Iris pigment epithelial cell (primary cell): ENCODE data around the gene ASPN.

Source experiments
- DNase-seq: peaks from one replicate; pipeline ENCODE4 v3.0.0-alpha.2; 2011; ENCODE audit warnings: low read depth

ASPN gene

DNA sequence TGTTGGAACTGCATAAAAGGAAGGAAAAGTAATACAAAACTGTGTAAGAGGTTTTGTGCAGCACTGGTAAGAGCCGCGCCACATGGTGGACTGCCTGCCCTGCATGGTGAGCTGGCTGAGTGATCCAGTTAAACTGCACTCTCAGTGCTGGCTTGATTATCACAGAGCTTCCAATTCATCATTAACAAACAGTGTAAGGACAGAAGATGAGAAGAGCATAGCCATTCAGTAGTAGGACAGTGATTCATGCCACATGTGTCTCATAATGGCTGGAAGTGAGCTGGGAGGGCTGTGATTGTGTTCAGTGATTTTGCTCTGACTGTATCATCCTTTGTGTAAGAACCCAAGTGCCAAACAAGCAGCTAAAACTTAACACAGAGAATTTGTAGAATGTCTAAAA lies 14.1 kb downstream of the ASPN start:
- no peak for DNase-seq

DNA sequence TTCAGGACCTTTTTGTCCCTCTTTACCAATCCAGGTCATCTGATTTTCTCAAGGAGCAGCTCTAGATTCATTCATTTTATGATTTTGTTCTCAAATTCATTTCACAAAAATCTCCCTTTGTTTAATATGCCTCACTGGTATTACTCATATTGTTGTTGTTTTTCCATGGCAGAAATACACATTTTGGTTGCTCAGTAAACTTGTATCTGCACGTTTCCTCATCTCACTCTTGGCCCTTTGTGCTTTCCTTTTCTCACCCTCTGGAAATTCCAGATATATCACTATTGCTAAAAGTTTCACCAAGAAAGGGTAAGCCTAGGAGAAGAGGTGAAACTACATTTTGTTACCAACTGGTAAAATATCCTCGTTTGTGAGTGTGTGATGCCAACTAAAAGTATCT lies 14.8 kb downstream of the ASPN start:
- no peak for DNase-seq

DNA sequence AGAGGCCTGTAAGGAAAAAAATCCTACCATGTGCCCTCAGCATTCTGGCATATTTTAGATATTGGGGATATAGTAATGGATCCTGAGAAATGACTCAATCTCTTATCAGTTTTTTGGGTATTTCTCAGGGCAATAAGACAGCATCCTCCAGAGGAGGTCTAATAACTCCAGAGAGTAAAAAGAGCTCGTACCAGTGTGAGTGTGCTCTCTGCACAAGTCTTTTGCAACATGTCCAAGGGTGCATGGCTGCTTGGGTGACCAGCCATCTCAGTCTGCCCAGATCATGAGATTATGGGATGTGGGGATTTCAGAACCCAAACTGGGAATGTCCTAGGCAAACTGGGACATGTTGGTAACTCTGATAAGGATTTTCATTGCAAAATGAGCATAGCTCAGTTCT lies 15.3 kb downstream of the ASPN start:
- no peak for DNase-seq

GRCh38 chr9:92463984-92464383 lies 18.3 kb downstream of the ASPN start:
- DNase-seq = peak; percentile 90

GRCh38 chr9:92463387-92463786 lies 18.9 kb downstream of the ASPN start:
- DNase-seq = no peak

- DNase-seq = no peak
Measured at GRCh38 chr9:92457576-92457975, 24.7 kb downstream of the ASPN start.

DNA sequence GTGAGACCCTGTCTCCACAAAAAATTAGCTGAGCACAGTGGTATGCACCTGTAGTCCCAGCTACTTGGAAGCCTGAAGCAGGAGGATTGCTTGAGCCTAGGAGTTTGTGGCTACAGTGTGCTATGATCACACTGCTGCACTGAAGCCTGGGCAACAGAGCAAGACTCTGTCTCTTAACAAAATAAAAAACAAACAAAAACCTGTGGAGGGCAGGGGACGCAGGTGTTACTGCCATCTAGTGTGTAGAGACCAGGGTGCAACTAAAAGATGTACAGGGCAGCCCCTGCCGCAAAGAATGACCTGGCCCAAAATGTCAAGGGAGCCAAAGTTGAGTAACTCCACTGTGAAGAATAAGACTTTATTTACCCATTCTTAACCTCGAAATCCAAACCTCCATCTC lies 27.1 kb downstream of the ASPN start:
- no peak for DNase-seq

DNA sequence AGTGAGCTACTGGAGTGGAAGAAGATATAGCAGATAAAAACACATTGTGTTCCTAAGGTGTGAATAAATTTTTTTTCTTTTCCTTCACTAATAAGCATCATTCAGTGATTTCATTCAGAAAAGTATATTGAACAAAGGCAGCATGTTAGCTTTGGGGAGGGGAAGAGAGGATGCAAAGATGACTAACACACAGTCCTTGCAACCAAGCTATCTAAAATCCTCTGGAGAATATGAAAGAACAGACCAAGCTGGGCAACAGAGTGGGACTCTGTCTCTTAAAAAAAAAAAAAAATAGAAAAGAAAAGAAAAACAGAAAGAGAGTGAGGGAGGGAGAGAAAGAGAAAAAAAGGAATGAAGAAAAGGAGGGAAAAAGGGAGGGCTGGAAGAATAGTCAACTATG lies 35.8 kb downstream of the ASPN start:
- DNase-seq = no peak

GRCh38 chr9:92444841-92445240 lies 37.5 kb downstream of the ASPN start:
- DNase-seq = no peak

GRCh38 chr9:92440751-92441046 lies 41.6 kb downstream of the ASPN start:
- DNase-seq = no peak

- peak; percentile 94 for DNase-seq
Measured at GRCh38 chr9:92439921-92440750, 42.2 kb downstream of the ASPN start.

- peak; percentile 31 for DNase-seq
Measured at GRCh38 chr9:92438900-92439526, 43.3 kb downstream of the ASPN start.

- no peak for DNase-seq
Measured at GRCh38 chr9:92435263-92435662, 47.0 kb downstream of the ASPN start.

- no peak for DNase-seq
Measured at GRCh38 chr9:92432972-92433548, 49.2 kb downstream of the ASPN start.

- no peak for DNase-seq
Measured at GRCh38 chr9:92432350-92432749, 50.0 kb downstream of the ASPN start.

- no peak for DNase-seq
Measured at GRCh38 chr9:92429836-92430235, 52.5 kb downstream of the ASPN start.

DNA sequence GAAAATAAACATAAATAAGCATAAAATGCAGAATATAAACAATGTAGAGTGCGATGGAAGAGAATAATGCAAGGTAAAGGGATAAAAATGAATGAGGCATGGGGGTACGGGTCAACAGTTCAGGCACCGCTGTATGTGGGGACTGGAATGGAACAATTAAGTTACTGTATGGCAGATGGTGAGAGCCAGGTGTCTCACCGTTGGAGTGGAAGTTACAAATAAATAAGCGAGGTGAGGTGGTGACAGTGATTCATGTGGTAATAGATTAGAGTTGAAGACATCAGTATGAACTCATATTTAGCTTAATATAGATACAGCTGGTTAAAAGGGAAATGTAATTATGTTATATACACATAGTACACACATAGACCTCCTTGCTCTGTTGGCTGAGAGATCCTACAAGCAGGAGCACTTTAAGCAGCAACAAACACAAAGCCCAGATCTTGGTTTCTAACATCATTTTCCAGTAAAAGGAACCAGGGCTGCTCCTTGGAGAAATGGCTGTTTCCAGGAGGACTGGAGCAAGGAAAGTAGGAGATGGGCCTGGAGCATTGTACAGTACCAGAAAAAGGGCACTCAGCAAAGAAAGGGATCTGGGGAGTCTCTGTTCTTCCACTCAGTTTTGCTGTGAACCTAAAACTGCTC lies 55.7 kb downstream of the ASPN start:
- no peak for DNase-seq

DNA sequence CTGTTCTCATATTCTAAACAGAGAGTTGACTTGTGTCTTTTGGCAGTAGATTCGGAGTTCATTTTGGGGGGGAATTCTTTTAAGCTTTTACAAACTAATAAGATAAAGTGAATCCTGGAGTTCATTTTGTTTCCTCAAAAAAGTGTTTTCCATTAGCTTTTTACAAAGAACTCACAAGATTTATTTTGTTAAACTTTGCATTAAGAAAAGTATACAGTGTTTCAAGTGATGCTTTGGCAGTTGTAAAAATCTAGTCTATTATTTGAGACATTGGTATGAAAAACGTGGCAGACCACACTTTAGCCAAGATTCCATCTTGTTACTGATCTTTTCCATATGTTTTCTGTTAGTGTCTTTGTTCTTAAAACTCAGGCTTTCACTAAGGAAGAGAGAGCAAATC lies 56.8 kb downstream of the ASPN start:
- DNase-seq = peak; percentile 19

GRCh38 chr9:92424340-92424739 lies 58.0 kb downstream of the ASPN start, which contains the start of gene OMD:
Gene OMD (minus strand): TSS chr9:92424471. CDS start chr9:92417558, 6,913 bp downstream.
- no peak for DNase-seq

- DNase-seq = no peak
Measured at GRCh38 chr9:92423612-92424011, 58.7 kb downstream of the ASPN start.

GRCh38 chr9:92422611-92423338 lies 59.5 kb downstream of the ASPN start:
- no peak for DNase-seq

- peak; percentile 30 for DNase-seq
Measured at GRCh38 chr9:92414566-92414965, 67.7 kb downstream of the ASPN start.
